K562 (cell line): ENCODE results near the gene ACRV1. TPM values are rescaled to one million over a fixed set of nuclear protein-coding genes. Genes with fewer than 3 reads are reported as not detected.

ENCODE experiments used
- ATAC-seq: fragments of 200-7000 bp; cut with Tn5 transposase; 3 replicates; pipeline ENCODE4 v1.9.1; 2020; ENCODE audit warnings: moderate library complexity
- BruUV-seq: library from RNA; stranded (reverse); fragments of 400-500 nt; replicated peaks from 2 replicates; lab custom pipeline; 2021; lab: Mats Ljungman, UMichigan
- CTCF ChIA-PET: fragments of 300-600 bp; formaldehyde crosslinking; extraction: SDS; loops from one replicate; lab custom pipeline; 2021; ENCODE audit warnings: low intra/inter-chr PET ratio; lab: Yijun Ruan, JAX
- POLR2A ChIA-PET: fragments of 300-600, 350-650 bp; sonication (Branson Sonifier 250); formaldehyde crosslinking; extraction: SDS; loops from one replicate; lab custom pipeline; 2021; ENCODE audit warnings: antibody characterized with exemption, inconsistent platforms; lab: Yijun Ruan, JAX
- DNase-seq, 4 experiments: peaks; one replicate each; pipeline versions ENCODE4 v3.0.0 to v3.0.0-alpha.2; 2011 to 2018; ENCODE audit warnings: low spot score in 3 of 4, mixed read lengths in 3 of 4; ENCODE audit errors: extremely low read depth in 1 of 4
- FAIRE-seq: peaks from 2 replicates; lab custom pipeline; 2011; peaks lifted over from hg19 to GRCh38; lab: Jason Lieb, UNC
- H2AFZ ChIP-seq: 2 replicates; pipeline ENCODE4 v1.6.0; 2011; ENCODE audit warnings: low read depth, low read length, control low read depth, inconsistent platforms
- H3K27ac ChIP-seq: fragments of 200-600 bp; 3 replicates; pipeline ENCODE4 v1.8.0; 2011; ENCODE audit warnings: low read depth, mild to moderate bottlenecking, control low read depth, inconsistent platforms, low read length, moderate library complexity, mixed read lengths; ENCODE audit errors: extremely low read depth
- H3K27me3 ChIP-seq, 2 experiments: fragments of 300-600 bp in 1 of 2; 2 replicates in 1 of 2; 3 replicates in 1 of 2; pipeline versions ENCODE4 v1.6.0 to v1.8.0; 2011; ENCODE audit warnings: inconsistent platforms in 2 of 2, low read length in 2 of 2, mild to moderate bottlenecking in 1 of 2, mixed read lengths in 1 of 2, moderate library complexity in 1 of 2; ENCODE audit not compliant: control insufficient read depth in 2 of 2, insufficient read depth in 2 of 2
- H3K36me3 ChIP-seq: fragments of 300-600 bp; 3 replicates; pipeline ENCODE4 v1.8.0; 2011; ENCODE audit warnings: mild to moderate bottlenecking, low read length, inconsistent platforms; ENCODE audit not compliant: control insufficient read depth, insufficient read depth
- H3K4me1 ChIP-seq, 2 experiments: fragments of 200-600 bp in 1 of 2; replicated peaks in 1 of 2; 2 replicates in 1 of 2; 3 replicates in 1 of 2; pipeline versions ENCODE4 v1.5.1 to v1.8.0; 2011; ENCODE audit warnings: inconsistent platforms in 2 of 2, low read length in 2 of 2, mild to moderate bottlenecking in 1 of 2, mixed read lengths in 1 of 2, moderate library complexity in 1 of 2; ENCODE audit not compliant: control insufficient read depth in 2 of 2, insufficient read depth in 2 of 2
- H3K4me2 ChIP-seq: 2 replicates; pipeline ENCODE4 v1.6.1; 2011; ENCODE audit warnings: low read length, control low read depth, inconsistent platforms, mixed read lengths; ENCODE audit not compliant: insufficient read depth
- H3K4me3 ChIP-seq: fragments of 200-600 bp; sonication (generic), shearing (Covaris generic); 2 replicates; pipeline ENCODE4 v1.5.1; 2016; ENCODE audit warnings: control low read depth, inconsistent platforms
- H3K79me2 ChIP-seq: fragments of 200-600 bp; 3 replicates; pipeline ENCODE4 v1.8.0; 2011; ENCODE audit warnings: low read length, inconsistent platforms; ENCODE audit not compliant: control insufficient read depth, insufficient read depth
- H3K9ac ChIP-seq, 2 experiments: 2 replicates each; pipeline versions ENCODE4 v1.6.0 to v1.6.1; 2011; ENCODE audit warnings: low read depth in 2 of 2, low read length in 2 of 2, control low read depth in 1 of 2, inconsistent platforms in 1 of 2, mild to moderate bottlenecking in 1 of 2, mixed read lengths in 1 of 2; ENCODE audit not compliant: insufficient read depth in 1 of 2
- H3K9me1 ChIP-seq: one replicate; pipeline ENCODE4 v1.6.0; 2011; ENCODE audit warnings: inconsistent platforms, mild to moderate bottlenecking, low read length, moderate library complexity; ENCODE audit not compliant: control insufficient read depth, insufficient read depth
- H3K9me3 ChIP-seq: replicated peaks from 2 replicates; pipeline ENCODE4 v1.5.1; 2011; ENCODE audit warnings: low read depth, low read length, inconsistent platforms; ENCODE audit not compliant: control insufficient read depth, insufficient read depth
- H4K20me1 ChIP-seq: replicated peaks from 2 replicates; pipeline ENCODE4 v1.6.1; 2011; ENCODE audit warnings: low read length, inconsistent platforms, mixed read lengths; ENCODE audit not compliant: control insufficient read depth, insufficient read depth
- GABPB2 ChIP-seq: fragments of 250-450 bp; sonication (Bioruptor Pico); conservative IDR thresholded peaks from 2 replicates; pipeline ENCODE4 v1.5.1; 2021; ENCODE audit warnings: mild to moderate bottlenecking
- RBM25 ChIP-seq: fragments of 200-400 bp; formaldehyde crosslinking; IDR thresholded peaks from 2 replicates; pipeline ENCODE4 v1.6.1; 2018; ENCODE audit warnings: low read length, low read depth, moderate library complexity; ENCODE audit not compliant: severe bottlenecking
- THRAP3 ChIP-seq: fragments of 450-650 bp; IDR thresholded peaks from 2 replicates; pipeline ENCODE4 v1.6.1; 2016; ENCODE audit warnings: mild to moderate bottlenecking, inconsistent platforms, borderline replicate concordance
- ZNF146 ChIP-seq: IDR thresholded peaks from one replicate; pipeline ENCODE4 v1.6.1; 2018; ENCODE audit warnings: missing compliant biosample characterization; ENCODE audit not compliant: unreplicated experiment
- WGBS: fragments of 100-300 bp; shearing (Covaris generic); methylation state at CpG from one replicate; pipeline ENCODE4 v1.1.6; 2016; ENCODE audit warnings: low coverage, mixed read lengths; ENCODE audit not compliant: insufficient coverage; ENCODE audit errors: missing lambda C conversion rate; 5-methylcytosine and 5-hydroxymethylcytosine counted together
- in situ Hi-C: fragments of 300-500 bp; cut with MboI; formaldehyde crosslinking; loops from 4 replicates; pipeline ENCODE4 v1.15.0; 2018; ENCODE audit warnings: inconsistent platforms, mixed read lengths
- intact Hi-C: fragments of 100-400 bp; cut with micrococcal nuclease; formaldehyde crosslinking; loops from 2 replicates; pipeline ENCODE4 v1.14.2; 2022
- polyA plus RNA-seq, 8 experiments: library from polyadenylated mRNA; depleted of rRNA in 4 of 8; stranded (reverse) in 5 of 8; unstranded in 3 of 8; fragments of >200 nt; fragmentation: Nextera tagmentation in 2 of 8; fragmentation: Illumina TruSeq in 1 of 8; extraction: Ambion mirVana in 2 of 8; extraction: Trizol in 1 of 8; gene quantifications; 2 replicates each; pipeline versions ENCODE4 v1.2.1 to v1.2.3, GENCODE V29; 2011 to 2014; ENCODE audit warnings: inconsistent platforms in 1 of 8, missing spikeins in 1 of 8
- total RNA-seq, 7 experiments: library from RNA; depleted of rRNA in 6 of 7; stranded (reverse); fragments of >200 nt in 6 of 7; fragmentation: Illumina TruSeq in 2 of 7; extraction: Trizol in 2 of 7; gene quantifications; 2 replicates each; pipeline versions ENCODE4 v1.2.1 to v1.2.3, GENCODE V29; 2011 to 2021; ENCODE audit warnings: low replicate concordance in 1 of 7

Gene ACRV1
- total and polyA plus RNA-seq, 9 of the 15 experiments (the other 6 are each of a cell fraction or from before 2014, with no cell fraction given), result 0.22 to 0.25 TPM; not detected in 7

DNA sequence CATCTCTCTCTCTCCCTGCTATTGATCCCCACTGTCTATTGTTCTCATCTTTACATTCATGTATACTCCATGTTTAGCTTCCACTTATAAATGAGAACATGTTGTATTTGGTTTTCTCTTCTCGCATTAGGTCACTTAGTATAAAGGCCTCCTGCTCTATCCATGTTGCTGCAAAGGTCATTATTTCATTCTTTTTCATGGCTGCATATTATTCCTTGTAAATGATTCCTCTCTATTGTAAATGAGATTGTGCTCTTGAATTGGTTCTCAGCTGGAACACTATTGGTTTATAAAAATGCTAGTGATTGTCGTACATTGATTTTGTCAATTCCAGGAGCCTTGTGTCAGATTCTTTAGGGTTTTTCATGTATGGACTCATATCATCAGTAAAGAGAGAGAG lies 13.5 kb downstream of the ACRV1 start:
- Histone ChIP-seq H2AFZ (no peak overlapping the region), H3K27ac (no peak overlapping the region), H3K4me2 (no peak overlapping the region), H3K27me3 (no peaks in the 10 kb centered on the region), H4K20me1 (no peaks in the 10 kb centered on the region), H3K9me3 (no peaks in the 10 kb centered on the region), H3K79me2 (peaks cover 4% of the 10 kb centered on the region; the same call in 2 of the 3 replicates), H3K36me3 (peaks cover 62% of the 10 kb centered on the region), H3K9me1 (no peaks in the 10 kb centered on the region), H3K4me1 (no peaks in the 10 kb centered on the region), H3K4me3 (no peak overlapping the region), H3K9ac (no peak overlapping the region)
- no peak for FAIRE-seq
- in situ Hi-C loops, result no loop called here
- DNase-seq, result no peak
- ChIA-PET POLR2A (no interaction called here), CTCF (no interaction called here)
- no peak for ATAC-seq
- WGBS, result 95% methylated on average over 2 of the region's 2 CpGs
- BruUV-seq, result no TSS peak
- intact Hi-C loops, result no loop called here
- TF ChIP-seq ZNF146 (peak; percentile 58), GABPB2 (CRISPR knock-in tag) (no peak), RBM25 (peak; percentile 6)

DNA sequence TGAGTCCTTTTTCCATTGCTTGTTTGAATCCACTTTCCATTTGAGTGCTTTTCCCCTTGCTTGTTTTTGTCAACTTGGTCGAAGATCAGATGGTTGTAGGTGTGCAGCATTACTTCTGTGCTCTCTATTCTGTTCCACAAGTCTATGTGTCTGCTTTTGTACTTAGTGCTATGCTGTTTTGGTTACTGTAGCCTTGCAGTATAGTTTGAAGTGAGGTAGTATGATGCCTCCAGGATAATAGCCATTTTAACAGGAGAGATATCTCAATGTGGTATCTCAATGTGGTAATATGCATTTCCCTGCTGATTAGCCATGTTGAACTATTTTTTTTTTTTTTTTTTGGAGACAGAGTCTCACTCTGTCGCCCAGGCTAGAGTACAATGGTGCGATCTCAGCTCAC lies 16.7 kb downstream of the ACRV1 start:
- in situ Hi-C loops (no loop called here), intact Hi-C loops (no loop called here)
- TF ChIP-seq THRAP3 (no peak), RBM25 (peak; percentile 28)
- DNase-seq (no peak), FAIRE-seq (no peak), ATAC-seq (no peak)
- Histone ChIP-seq H2AFZ (no peak overlapping the region), H4K20me1 (no peaks in the 10 kb centered on the region), H3K4me1 (no peaks in the 10 kb centered on the region), H3K9me3 (no peaks in the 10 kb centered on the region), H3K4me2 (no peak overlapping the region), H3K79me2 (peaks cover 4% of the 10 kb centered on the region; the same call in 2 of the 3 replicates), H3K27me3 (no peaks in the 10 kb centered on the region), H3K4me3 (no peak overlapping the region), H3K27ac (no peak overlapping the region), H3K9ac (no peak overlapping the region), H3K9me1 (no peaks in the 10 kb centered on the region), H3K36me3 (peaks cover 54% of the 10 kb centered on the region)
- BruUV-seq, result no TSS peak
- WGBS, result 98% methylated on average over 3 of the region's 3 CpGs
- ChIA-PET CTCF (no interaction called here), POLR2A (no interaction called here)
